NB4 (cell line): ENCODE data around the gene IFT80.

Experiments used
- DNase-seq: peaks from one replicate; pipeline ENCODE4 v3.0.0; 2010; ENCODE audit warnings: low read depth
- H3K4me3 ChIP-seq: one replicate; pipeline ENCODE4 v1.5.1; 2011; ENCODE audit warnings: mild to moderate bottlenecking, low read depth, low read length, moderate library complexity
- MYC ChIP-seq: IDR thresholded peaks from 2 replicates; pipeline ENCODE4 v1.6.1; 2011; ENCODE audit warnings: low read depth, low read length
- POLR2A ChIP-seq: IDR thresholded peaks from 2 replicates; pipeline ENCODE4 v1.6.1; 2011; ENCODE audit warnings: mild to moderate bottlenecking; ENCODE audit not compliant: insufficient read length; ENCODE audit errors: extremely low read depth
- TF ChIP-seq, protein P1 (sequence below): IDR thresholded peaks from 2 replicates; pipeline ENCODE4 v1.6.1; 2011; ENCODE audit warnings: low read depth, low read length
- TF ChIP-seq, protein P2 (sequence below): IDR thresholded peaks from one replicate; pipeline ENCODE4 v1.5.1; 2012; ENCODE audit warnings: low read depth, low read length

Gene IFT80

DNA sequence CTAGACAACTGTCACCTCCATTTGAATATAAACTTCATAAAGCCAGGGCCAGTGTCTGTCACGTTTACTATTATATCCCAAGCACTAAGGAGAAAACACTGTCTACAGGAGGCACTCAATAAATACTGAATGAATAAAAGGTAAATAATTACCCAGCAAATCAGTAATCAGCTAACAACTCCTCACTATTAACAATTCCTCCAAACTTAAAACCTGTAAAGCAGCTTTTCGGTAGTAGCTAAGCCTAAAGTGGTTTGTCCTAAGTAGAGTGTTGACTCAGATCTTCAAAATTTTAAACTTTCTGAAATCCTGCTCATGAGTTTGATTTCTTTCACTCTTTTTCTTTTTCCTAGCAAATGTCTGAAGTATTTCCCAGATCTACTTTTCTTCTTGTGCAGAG lies 133.9 kb downstream of the IFT80 start:
- TF ChIP-seq, protein P1, sequence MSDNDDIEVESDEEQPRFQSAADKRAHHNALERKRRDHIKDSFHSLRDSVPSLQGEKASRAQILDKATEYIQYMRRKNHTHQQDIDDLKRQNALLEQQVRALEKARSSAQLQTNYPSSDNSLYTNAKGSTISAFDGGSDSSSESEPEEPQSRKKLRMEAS = no peak
- no peak for TF ChIP-seq MYC
- TF ChIP-seq POLR2A = no peak
- TF ChIP-seq, protein P2, sequence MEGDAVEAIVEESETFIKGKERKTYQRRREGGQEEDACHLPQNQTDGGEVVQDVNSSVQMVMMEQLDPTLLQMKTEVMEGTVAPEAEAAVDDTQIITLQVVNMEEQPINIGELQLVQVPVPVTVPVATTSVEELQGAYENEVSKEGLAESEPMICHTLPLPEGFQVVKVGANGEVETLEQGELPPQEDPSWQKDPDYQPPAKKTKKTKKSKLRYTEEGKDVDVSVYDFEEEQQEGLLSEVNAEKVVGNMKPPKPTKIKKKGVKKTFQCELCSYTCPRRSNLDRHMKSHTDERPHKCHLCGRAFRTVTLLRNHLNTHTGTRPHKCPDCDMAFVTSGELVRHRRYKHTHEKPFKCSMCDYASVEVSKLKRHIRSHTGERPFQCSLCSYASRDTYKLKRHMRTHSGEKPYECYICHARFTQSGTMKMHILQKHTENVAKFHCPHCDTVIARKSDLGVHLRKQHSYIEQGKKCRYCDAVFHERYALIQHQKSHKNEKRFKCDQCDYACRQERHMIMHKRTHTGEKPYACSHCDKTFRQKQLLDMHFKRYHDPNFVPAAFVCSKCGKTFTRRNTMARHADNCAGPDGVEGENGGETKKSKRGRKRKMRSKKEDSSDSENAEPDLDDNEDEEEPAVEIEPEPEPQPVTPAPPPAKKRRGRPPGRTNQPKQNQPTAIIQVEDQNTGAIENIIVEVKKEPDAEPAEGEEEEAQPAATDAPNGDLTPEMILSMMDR = no peak
- no peak for DNase-seq
- H3K4me3 ChIP-seq = no peak overlapping the region

DNA sequence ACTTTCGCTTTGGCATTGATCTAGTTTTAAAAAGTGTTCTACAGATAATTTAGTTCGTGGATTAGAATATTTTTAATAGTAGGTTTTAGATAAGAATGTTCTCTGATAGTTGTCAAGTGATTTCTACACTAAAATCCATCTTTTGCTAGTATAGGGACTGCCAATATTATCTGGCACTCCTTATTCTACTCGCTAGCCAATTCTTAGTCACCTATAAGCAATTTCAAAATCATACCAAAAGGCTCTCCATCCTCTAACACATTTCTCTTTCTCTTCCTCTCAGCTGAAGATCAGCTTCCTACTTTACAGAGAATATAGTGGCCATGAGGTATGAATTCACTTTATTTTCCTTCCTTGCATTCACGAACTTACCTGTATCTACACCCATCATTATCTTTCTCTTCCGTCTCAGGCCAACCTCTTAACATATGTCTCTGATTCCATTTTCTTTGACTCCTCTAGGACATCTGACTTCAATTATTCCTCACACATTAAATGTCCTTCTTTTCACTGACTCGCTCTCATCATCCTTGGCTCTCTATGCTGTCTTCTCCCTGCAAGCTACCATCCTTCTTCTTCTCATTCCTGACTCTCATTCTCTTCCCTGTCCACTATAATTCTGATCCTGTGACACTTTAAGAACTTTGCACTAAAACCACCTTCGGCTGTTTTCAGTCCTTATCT lies 138.3 kb downstream of the IFT80 start:
- TF ChIP-seq MYC (no peak), POLR2A (no peak)
- TF ChIP-seq, protein P2 = no peak
- TF ChIP-seq, protein P1 = no peak
- no peak for DNase-seq
- H3K4me3 ChIP-seq = no peak overlapping the region

DNA sequence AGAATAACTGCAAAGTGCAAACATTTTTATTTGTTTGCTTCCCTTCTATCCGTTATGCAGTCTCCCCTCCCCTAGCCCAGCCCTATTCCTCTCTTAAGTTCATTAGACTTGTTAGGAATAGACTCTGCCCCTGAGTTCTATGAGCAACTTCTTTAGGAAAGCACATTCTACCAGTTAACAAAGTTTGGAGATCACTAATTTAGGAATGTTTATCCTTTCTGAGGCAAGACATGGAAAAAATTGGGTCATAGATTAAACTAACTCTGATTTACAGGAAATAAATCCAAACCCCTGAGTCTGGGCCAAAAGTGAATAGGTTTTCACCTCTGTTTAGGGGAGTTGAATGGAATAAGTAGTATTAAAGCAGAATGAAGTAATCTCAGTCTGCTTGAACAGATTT lies 139.4 kb downstream of the IFT80 start:
- DNase-seq = no peak
- TF ChIP-seq, protein P1 = no peak
- no peak for TF ChIP-seq POLR2A
- TF ChIP-seq, protein P2 = no peak
- TF ChIP-seq MYC = no peak
- H3K4me3 ChIP-seq = no peak overlapping the region

DNA sequence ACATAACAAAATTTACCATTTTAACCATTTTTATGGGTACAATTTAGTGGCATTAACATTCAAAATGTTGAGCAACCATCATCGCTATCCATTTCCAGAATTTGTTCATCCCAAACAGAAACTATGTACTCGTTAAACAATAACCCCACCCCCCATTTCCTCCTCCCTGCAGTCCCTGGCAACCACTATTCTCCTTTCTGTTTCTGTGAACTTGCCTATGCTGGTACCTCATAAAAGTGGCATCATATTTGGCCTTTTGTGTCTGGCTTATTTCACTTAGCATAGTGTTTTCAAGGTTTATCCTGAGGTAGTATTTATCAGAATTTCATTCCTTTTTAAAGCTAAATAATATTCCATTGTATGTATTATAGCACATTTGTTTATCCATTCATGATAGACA lies 141.4 kb downstream of the IFT80 start:
- no peak overlapping the region for H3K4me3 ChIP-seq
- DNase-seq = no peak
- TF ChIP-seq, protein P2 = no peak
- TF ChIP-seq, protein P1 = no peak
- TF ChIP-seq POLR2A = no peak
- TF ChIP-seq MYC = no peak

DNA sequence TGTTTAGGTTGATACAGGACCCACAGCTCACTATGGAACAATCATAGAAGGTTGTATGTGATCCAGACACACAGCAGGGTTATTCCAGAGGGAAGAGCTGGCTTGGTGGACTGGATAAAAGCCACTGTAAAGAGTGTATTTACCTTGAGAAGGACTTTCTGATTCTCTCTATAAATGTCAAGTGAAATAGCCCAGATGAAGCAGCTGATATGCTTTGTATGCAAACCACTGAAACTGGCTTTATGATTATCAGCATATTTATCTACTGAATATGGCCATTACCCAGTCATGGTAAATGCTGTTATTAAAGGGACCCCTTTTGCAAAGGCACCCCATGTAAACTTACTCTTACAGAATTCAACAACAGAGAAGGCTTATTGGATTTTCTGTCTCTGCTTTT lies 145.7 kb downstream of the IFT80 start:
- H3K4me3 ChIP-seq = no peak overlapping the region
- TF ChIP-seq MYC = no peak
- no peak for DNase-seq

DNA sequence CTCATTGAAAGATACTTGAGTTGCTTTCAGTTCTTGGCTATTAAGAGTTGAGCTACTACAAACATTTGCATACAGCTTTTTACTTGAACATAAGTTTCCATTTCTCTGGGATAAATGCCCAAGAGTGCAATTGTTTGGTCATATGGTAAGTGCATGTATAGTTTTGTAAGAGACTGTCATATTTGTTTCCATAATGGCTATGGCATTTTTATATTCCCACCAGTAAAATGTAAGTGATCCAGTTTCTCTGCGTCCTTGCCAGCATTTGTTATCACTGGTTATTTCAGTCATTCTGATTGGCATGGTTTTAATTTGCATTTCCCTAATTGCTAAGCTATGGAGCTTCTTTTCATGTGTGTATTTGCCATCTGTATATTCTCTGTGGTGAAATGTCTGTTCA lies 151.3 kb downstream of the IFT80 start:
- no peak overlapping the region for H3K4me3 ChIP-seq
- no peak for DNase-seq
- TF ChIP-seq MYC (no peak), POLR2A (no peak)
- TF ChIP-seq, protein P1 = no peak
- TF ChIP-seq, protein P2 = no peak
